ENCODE data around the gene FAM174B.

FAM174B gene

DNA sequence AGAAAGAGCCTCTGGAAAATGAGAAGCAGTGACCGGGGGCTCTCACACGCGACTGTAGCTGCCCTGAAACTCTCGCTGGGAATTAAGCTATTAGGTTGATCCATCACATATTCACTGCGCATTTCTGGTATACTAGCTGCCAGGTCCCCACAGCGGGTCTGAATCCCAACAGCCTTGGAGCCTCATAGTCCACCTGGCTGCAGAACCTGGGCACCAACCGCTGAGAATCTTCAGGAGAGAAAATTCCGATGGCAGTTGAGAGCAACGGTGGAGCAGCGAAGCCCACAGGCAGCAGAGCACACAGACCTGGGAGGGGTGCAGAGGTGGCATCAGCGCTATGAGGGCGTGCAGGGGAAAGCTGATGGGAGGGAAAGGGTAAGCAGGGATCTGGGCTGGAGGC is 75.1 kb downstream of the FAM174B start:
- H3K4me1 ChIP-seq = no peaks in the 10 kb centered on the region
- H3K27me3 ChIP-seq = peaks cover 0 to 16% of the 10 kb centered on the region in 2 donors
- intact Hi-C loops (cut with DNase I; ENCODE audit: low total_unique reads) = no loop called here
- no peak overlapping the region for H3K27ac ChIP-seq
- TF ChIP-seq, protein P1, sequence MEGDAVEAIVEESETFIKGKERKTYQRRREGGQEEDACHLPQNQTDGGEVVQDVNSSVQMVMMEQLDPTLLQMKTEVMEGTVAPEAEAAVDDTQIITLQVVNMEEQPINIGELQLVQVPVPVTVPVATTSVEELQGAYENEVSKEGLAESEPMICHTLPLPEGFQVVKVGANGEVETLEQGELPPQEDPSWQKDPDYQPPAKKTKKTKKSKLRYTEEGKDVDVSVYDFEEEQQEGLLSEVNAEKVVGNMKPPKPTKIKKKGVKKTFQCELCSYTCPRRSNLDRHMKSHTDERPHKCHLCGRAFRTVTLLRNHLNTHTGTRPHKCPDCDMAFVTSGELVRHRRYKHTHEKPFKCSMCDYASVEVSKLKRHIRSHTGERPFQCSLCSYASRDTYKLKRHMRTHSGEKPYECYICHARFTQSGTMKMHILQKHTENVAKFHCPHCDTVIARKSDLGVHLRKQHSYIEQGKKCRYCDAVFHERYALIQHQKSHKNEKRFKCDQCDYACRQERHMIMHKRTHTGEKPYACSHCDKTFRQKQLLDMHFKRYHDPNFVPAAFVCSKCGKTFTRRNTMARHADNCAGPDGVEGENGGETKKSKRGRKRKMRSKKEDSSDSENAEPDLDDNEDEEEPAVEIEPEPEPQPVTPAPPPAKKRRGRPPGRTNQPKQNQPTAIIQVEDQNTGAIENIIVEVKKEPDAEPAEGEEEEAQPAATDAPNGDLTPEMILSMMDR (IDR thresholded peaks at IDR 0.05) = no peak
- no peak overlapping the region for H3K4me3 ChIP-seq
- no peaks in the 10 kb centered on the region for H3K9me3 ChIP-seq
- no peak for DNase-seq
- H3K36me3 ChIP-seq = no peaks in the 10 kb centered on the region

DNA sequence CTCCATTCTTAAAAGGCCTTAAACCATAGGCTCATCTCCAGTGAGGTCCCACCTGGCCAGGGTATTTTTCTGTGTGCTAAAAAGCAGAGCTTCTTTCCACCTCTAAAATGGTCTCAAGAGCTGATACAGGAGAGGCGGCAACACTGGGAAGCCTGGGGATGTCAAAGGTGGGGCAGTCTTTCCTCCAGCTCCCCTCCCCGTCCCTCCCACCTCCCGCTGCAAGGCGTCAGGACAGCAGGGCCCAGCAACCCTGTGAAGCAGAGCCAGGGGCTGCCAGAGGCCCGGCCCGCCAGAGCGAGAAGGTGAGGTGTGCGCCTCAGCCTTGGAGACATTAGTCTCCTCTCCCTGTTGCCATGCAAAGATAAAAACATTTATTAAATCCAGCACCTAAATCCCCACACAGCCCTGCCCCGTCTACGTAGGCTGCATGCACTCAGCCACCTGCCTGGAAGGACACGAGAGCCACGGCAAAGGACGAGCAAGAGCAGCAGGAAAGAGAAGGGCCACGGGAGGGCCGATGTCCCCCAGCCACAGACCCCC is 75.6 kb downstream of the FAM174B start:
- no peak overlapping the region for H3K27ac ChIP-seq
- H3K9me3 ChIP-seq = no peaks in the 10 kb centered on the region
- no peak for DNase-seq
- no peak overlapping the region for H3K4me3 ChIP-seq
- H3K36me3 ChIP-seq = no peaks in the 10 kb centered on the region
- intact Hi-C loops (cut with DNase I; ENCODE audit: low total_unique reads) = no loop called here
- peaks cover 0 to 14% of the 10 kb centered on the region in 2 donors for H3K27me3 ChIP-seq
- TF ChIP-seq, protein P1 (IDR thresholded peaks at IDR 0.05) = no peak
- H3K4me1 ChIP-seq = no peaks in the 10 kb centered on the region

DNA sequence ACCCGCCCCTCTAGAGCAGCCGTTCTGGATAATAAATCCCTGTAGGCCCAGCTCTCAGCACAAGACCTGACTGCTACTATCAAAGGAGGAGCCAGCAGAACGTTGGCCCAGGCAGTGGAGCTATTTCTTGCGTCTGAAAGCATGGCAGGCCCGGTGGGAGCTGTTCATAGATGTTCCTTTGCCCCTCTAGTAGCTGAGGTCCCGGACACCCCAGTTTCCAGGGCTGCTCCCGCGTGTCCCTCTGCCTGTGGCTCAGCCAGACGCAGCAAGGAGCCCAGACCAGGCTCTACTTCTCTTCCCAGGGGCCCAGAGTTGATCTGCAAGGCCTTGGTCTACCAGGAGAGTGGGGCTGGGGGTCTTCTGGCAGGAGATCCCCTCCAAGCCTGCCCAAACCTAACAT is 76.1 kb downstream of the FAM174B start:
- TF ChIP-seq, protein P1 (IDR thresholded peaks at IDR 0.05) = no peak
- DNase-seq = no peak
- Histone ChIP-seq H3K4me3 (no peak overlapping the region), H3K27ac (no peak overlapping the region), H3K27me3 (peaks cover 0 to 11% of the 10 kb centered on the region in 2 donors), H3K4me1 (no peaks in the 10 kb centered on the region), H3K36me3 (no peaks in the 10 kb centered on the region), H3K9me3 (no peaks in the 10 kb centered on the region)
- intact Hi-C loops (cut with DNase I; ENCODE audit: low total_unique reads) = no loop called here

DNA sequence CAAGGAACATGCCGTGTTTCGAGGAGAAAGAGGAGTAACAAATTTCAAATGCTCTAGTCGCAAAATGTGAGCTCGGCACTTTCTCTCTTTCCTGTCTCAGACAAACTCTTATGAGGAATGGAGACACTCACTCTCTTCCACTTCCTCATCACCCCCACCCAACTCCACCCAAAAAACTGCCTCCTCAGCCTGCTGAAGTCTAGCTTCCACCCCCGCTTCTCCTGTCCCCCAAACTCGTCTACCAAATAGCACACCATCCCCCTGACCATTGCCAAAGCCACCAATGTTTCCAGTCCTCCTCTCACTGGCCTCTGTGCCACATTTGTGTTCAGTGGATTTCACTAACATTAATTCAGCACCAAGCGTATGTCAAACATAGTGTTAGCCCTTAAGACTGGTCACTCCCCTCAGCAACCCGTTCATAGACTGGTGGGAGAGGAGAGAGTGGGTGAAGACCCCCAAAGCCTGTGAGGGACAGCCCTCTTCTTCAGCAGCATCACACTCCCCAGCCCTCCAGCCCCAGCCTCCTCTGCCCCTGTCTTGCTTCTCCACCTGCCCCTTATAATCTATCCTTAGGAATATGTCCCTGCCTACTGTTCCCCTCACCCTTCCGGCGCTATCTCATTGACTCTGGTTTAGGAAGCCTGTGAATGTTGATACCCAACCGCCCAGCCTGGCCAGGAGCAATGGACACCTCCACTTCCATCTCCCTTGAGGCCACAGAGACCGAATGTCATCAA is 77.3 kb downstream of the FAM174B start:
- no peaks in the 10 kb centered on the region for H3K36me3 ChIP-seq
- H3K27ac ChIP-seq = no peak overlapping the region

DNA sequence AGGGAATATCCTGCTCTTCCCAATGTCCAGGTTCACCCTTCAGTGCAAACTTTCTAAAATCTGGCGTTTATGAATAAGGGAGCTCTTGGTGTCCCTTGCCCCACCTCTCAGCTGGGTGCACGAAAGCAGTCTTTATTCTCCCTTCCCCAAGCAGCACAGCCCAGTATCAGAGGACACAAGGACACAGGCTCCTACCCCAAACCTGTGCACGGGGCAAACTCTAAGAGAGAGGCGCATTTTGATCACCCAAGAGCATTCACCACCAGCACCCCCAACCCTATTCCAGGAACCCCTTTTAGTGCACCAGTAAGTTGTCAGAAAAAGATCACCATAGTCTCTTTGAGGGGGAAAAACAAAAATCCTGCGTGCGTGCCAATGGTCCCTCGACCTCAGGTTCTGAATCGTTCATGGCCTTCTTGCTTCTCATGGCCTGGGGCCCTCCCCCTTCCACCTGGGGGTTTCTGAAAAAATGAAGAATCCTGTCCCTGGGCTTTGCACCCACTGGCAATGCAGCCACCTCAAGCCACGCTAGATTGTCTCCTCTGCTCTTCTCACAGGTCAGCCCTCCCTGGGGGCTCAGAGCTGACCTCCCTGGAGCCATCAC is 78.9 kb downstream of the FAM174B start:
- intact Hi-C loops (cut with DNase I; ENCODE audit: low total_unique reads) = no loop called here
- Histone ChIP-seq H3K27ac (no peak overlapping the region), H3K4me1 (no peaks in the 10 kb centered on the region), H3K27me3 (peaks cover 0 to 8% of the 10 kb centered on the region in 2 donors), H3K4me3 (no peak overlapping the region), H3K9me3 (no peaks in the 10 kb centered on the region), H3K36me3 (no peaks in the 10 kb centered on the region)
- no peak for DNase-seq
- TF ChIP-seq, protein P1 (IDR thresholded peaks at IDR 0.05) = no peak

More for the DNA sequence above, 77.3 kb downstream of the FAM174B start:
- H3K4me3 ChIP-seq = no peak overlapping the region
- H3K27me3 ChIP-seq = peaks cover 0 to 8% of the 10 kb centered on the region in 2 donors
- TF ChIP-seq, protein P1 (IDR thresholded peaks at IDR 0.05) = no peak
- no peaks in the 10 kb centered on the region for H3K4me1 ChIP-seq
- no peak for DNase-seq
- no peaks in the 10 kb centered on the region for H3K9me3 ChIP-seq
- intact Hi-C loops (cut with DNase I; ENCODE audit: low total_unique reads) = no loop called here
